Activated T-helper 17 cell treated with anti-CD3 and anti-CD28 coated beads, Interleukin-2, amount 50 U/mL, for 72 hours (primary cell): Measurements from ENCODE around the gene HEMGN. TPM values are rescaled to one million over a fixed set of nuclear protein-coding genes. Genes with fewer than 3 reads are reported as not detected.

ENCODE experiments used
- ATAC-seq: fragments of 150-1000 bp; cut with Tn5 transposase; replicated peaks from 2 replicates; pipeline ENCODE4 v1.10.0; 2021; ENCODE audit warnings: mild to moderate bottlenecking, moderate library complexity
- H3K27ac Mint-ChIP-seq: one replicate; pipeline ENCODE4 v1.8.0; 2022; ENCODE audit warnings: mixed read lengths
- H3K27me3 Mint-ChIP-seq: one replicate; pipeline ENCODE4 v1.8.0; 2022; ENCODE audit warnings: mixed read lengths
- H3K36me3 Mint-ChIP-seq: one replicate; pipeline ENCODE4 v1.8.0; 2022; ENCODE audit warnings: low read depth, mild to moderate bottlenecking, mixed read lengths
- H3K4me1 Mint-ChIP-seq: one replicate; pipeline ENCODE4 v1.8.0; 2022; ENCODE audit warnings: mixed read lengths
- H3K4me3 Mint-ChIP-seq: one replicate; pipeline ENCODE4 v1.8.0; 2022; ENCODE audit warnings: mild to moderate bottlenecking, mixed read lengths
- H3K9me3 Mint-ChIP-seq: one replicate; pipeline ENCODE4 v1.8.0; 2022; ENCODE audit warnings: mixed read lengths
- total RNA-seq, 2 donors: library from RNA; stranded (reverse); gene quantifications; one replicate each; pipeline ENCODE4 v1.2.3, GENCODE V29; 2022

Gene HEMGN
- 1 to 10 TPM in 1 of 2 donors, under 1 TPM in 1; 0.95 to 1.2 TPM for total RNA-seq

GRCh38 chr9:97938081-97938644 is at the start of gene HEMGN:
HEMGN (minus strand) TSS chr9:97938172; CDS start chr9:97938136, 36 bp downstream.
- peak within 1 kb of the TSS; percentile 70 for H3K4me3 Mint-ChIP-seq
- peak; percentile 86 for ATAC-seq
- H3K27ac Mint-ChIP-seq, result peak within 1 kb of the TSS; percentile 91
- H3K4me1 Mint-ChIP-seq, result peaks cover 12% of the 10 kb centered on the region
- H3K36me3 Mint-ChIP-seq, result no peaks in the 10 kb centered on the region
- H3K27me3 Mint-ChIP-seq, result no peaks in the 10 kb centered on the region
- no peaks in the 10 kb centered on the region for H3K9me3 Mint-ChIP-seq

DNA sequence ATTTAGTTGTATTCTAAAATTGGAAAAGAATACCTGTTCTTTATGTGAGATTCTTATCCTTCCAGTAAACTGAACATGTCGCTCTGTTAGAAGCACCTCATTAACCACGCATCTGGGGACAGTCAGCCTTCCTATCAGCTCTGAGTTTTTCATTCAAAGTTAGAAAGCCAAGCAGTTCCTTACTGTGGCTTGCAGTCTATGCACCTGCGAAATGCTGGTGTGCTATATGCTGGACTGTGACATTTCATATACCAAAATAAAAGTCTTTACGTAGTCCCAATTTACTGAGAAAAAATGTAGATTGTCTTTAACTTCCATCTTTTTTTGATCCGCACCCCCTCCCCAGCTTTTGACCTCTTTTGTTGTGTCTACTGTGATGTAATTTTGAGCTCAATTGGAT is 49.5 kb upstream of the HEMGN start:
- peaks cover 55% of the 10 kb centered on the region for H3K4me1 Mint-ChIP-seq
- H3K27me3 Mint-ChIP-seq, result no peaks in the 10 kb centered on the region
- peak overlapping the region; percentile 79 for H3K4me3 Mint-ChIP-seq
- H3K36me3 Mint-ChIP-seq, result peaks cover 38% of the 10 kb centered on the region
- H3K27ac Mint-ChIP-seq, result peak overlapping the region; percentile 95
- no peaks in the 10 kb centered on the region for H3K9me3 Mint-ChIP-seq
- ATAC-seq, result no peak

- H3K27me3 Mint-ChIP-seq, result no peaks in the 10 kb centered on the region
- no peaks in the 10 kb centered on the region for H3K9me3 Mint-ChIP-seq
- peak overlapping the region; percentile 95 for H3K27ac Mint-ChIP-seq
- peak overlapping the region; percentile 79 for H3K4me3 Mint-ChIP-seq
- peak; percentile 2 for ATAC-seq
- peaks cover 26% of the 10 kb centered on the region for H3K36me3 Mint-ChIP-seq
- H3K4me1 Mint-ChIP-seq, result peaks cover 42% of the 10 kb centered on the region
Observed at GRCh38 chr9:97985058-97985861, 47.3 kb upstream of the HEMGN start.

DNA sequence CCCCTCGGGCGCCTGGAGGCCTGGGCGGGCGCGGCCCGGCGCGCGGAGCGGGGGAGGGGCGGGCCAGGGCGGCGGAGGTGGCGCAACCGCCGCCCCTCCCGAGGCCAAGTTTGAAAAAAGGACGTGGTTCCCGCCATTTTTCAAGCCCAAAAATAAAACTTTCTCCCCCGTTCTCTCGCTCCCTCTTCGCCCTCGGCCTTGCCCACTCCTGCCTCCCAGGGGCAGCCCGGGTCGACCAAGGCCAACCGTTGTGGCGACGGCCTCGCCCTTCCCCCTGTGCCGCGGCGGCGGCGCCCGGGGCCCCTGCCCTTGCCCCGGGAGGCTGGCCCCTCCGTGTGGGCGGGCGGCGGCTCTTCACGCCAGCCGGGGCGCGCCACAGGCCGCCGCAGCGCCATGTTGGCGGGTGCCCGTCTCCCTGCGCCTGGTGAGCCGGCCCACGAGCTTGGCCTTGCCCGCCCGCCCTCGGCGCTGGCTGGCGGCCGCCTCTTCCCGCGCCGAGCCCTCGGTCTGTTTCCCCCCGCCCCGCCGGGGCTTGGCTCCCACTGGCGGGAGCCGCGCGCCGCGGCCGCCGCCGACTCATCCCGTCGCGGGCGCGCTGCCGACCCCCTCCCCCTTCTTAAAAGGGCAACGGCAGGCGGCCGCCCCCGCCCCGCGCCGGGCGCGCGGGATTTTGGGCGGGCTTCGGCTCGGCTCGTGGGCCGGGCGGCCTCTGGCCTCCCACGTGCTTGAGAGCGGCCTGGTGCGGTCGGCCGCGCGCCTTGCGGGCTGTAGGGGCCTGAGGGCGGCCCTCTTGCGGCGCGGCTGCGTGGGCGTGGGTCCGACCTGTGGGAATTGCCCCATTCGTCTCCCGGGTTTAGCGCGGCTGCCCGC is 46.5 kb upstream of the HEMGN start:
- ATAC-seq, result peak; percentile 41
- Mint-ChIP-seq H3K9me3 (no peaks in the 10 kb centered on the region), H3K4me1 (peaks cover 34% of the 10 kb centered on the region), H3K27me3 (no peaks in the 10 kb centered on the region), H3K27ac (no peak overlapping the region), H3K36me3 (peaks cover 26% of the 10 kb centered on the region), H3K4me3 (no peak overlapping the region)

DNA sequence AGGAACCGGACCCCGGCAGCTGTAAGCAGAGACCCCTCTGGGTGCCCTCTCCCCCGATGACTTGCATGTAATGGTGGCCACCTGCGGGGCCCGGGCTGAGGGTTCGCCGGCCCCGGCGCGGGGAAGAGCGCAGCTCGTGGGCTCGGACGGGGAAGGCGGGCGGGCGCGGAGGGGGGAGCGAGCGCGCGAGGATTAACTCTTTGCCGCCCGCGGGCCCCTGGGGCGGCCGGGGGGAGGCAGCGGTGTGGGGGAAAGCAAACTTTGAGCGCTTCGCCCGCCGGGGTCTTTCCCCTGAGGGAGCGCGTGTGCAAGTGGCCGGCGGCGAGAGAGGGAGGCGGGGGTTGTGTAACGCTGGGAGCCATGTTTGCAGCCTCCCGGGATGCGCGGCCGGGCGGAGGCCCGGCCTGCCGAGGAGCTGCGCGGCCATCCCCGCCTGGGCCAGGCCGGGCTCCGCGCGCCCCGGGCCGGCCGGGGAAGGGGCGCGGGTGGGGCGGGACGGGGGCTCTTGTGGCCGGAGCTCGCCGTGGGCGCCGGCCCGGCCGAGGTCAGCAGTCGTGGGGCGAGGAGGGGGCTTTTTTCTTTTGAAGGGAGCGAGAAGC is 45.7 kb upstream of the HEMGN start:
- ATAC-seq, result peak; percentile 13
- Mint-ChIP-seq H3K4me1 (peaks cover 27% of the 10 kb centered on the region), H3K36me3 (peaks cover 26% of the 10 kb centered on the region), H3K27me3 (no peaks in the 10 kb centered on the region), H3K27ac (no peak overlapping the region), H3K4me3 (peak overlapping the region; percentile 73), H3K9me3 (no peaks in the 10 kb centered on the region)

DNA sequence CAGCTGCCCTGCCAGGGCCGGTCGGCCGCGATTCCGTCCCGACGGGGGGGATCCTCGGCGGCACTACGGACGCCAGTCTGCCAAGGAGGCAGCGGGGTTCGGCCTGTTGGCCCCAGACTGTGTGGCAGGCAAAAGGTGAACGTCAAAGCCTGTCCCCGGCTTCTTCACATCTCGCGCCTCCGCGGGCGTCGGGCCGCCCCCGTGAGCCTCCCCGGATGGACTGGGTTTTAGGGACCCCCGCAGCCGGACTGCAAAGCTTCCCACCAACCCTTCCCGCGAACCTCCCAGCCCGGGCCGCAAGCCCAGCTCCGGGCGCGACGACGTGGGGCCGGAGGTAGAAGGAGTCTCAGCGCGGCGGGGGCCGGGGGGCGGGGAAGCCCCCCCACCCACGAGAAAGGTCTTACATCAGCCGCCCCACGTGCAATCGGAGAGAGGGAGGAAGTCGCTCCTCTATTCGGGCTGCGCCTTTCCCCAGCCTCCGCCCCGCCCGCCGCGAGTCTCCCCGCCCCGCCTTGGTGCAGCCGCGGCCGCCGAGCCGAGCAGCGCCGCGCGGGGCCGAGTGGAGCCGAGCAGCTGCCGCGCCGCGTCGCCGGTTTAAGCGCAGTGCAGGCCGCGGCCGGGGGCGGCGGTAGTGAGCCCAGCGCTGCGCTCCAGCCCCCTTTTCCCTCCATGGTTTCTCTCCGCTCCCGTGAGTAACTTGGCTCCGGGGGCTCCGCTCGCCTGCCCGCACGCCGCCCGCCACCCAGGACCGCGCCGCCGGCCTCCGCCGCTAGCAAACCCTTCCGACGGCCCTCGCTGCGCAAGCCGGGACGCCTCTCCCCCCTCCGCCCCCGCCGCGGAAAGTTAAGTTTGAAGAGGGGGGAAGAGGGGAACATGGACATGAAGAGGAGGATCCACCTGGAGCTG is 45.0 kb upstream of the HEMGN start, which contains the start of gene ANP32B:
ANP32B (plus strand) TSS at position 659 of the 906 bp plus-strand sequence; CDS start at position 874, 215 bp downstream.
- Mint-ChIP-seq H3K4me1 (peaks cover 22% of the 10 kb centered on the region), H3K27me3 (no peaks in the 10 kb centered on the region), H3K9me3 (no peaks in the 10 kb centered on the region), H3K36me3 (peaks cover 25% of the 10 kb centered on the region), H3K27ac (peak within 1 kb of the TSS; percentile 82), H3K4me3 (peak within 1 kb of the TSS; percentile 73)
- ATAC-seq, result peak; percentile 87

DNA sequence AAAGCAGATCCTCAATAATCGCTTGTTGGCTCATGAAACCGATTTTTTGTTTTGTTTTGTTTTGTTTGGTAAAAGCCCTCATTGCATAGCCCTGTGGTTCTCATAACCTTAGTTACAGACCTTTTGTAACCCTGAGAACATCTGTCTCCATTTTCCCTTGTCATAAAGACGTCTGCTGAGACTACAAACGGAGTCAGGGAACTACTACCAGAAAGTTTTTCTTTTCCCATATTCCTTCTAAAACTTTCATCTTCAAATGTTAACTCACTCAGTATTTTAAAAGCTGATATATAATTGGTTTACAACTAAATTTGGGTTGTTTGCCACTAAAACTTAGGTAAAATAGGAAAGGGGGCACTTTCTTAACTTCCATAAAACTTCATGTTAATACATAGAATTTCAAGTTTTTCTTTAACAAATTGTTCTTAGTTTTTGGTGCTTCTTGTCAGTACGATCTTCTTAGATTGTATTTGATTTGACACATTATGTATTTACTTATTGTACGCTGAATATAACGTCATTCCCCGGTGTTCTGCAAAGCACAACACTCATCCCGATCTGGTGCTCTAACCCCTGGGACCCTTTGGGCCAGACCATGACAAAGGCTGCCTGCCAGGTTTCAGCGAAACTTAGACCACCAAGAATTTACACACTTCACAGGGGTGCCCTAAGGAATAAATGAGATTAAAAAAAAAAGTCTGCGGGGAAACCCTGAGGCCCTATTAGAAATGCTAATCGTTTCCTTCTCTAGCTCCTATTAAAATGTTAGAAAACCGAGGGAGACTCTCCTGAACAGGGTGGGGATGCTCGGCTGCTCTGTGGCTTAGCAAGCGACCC is 44.1 kb upstream of the HEMGN start:
- peak overlapping the region; percentile 73 for H3K4me3 Mint-ChIP-seq
- ATAC-seq, result no peak
- H3K4me1 Mint-ChIP-seq, result peaks cover 15% of the 10 kb centered on the region
- peaks cover 18% of the 10 kb centered on the region for H3K36me3 Mint-ChIP-seq
- no peaks in the 10 kb centered on the region for H3K9me3 Mint-ChIP-seq
- H3K27ac Mint-ChIP-seq, result peak overlapping the region; percentile 82
- H3K27me3 Mint-ChIP-seq, result no peaks in the 10 kb centered on the region

DNA sequence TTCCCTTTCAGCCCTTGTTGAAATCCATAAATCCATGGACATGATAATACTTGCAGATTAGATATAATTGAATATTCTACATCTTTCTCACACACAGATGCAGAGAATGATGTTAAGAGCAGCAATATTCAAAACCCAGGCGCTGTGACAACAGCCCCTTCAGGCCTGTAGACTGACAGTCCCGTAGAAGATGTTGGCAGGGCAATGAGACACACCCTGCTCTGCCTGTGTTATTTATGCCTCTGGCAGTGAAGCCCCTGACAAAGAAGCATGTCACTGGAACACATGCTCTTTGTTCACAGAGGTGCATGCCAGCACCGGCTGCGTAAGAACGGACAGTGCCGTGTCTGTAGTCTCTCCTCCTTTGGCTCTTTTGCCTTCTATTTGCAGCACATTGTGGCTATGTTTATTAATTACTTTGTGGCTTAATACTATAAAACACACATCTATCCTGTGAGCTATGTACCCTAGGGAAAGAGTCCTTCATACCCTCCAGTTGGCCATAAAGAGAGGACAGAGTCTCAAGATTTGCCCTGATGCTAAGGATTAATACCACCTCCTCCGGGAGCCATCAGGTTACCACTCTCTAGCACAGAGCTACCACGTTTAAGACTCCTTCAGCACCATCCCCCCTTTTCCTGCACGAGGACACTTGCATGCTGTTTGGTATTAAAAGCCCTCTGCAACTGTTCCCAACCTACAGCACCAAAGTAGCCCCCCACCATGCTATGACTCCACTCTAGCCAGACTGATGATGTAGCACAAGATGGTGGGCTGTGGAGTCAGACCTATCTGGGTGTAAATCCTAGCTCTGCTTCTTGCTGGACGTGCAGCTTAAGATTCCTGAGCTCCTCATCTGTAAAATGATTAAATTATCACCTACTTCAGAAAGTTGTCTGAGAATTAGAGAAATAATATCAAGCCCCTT is 43.2 kb upstream of the HEMGN start:
- Mint-ChIP-seq H3K4me3 (peak overlapping the region; percentile 73), H3K4me1 (peaks cover 8% of the 10 kb centered on the region)
- ATAC-seq, result no peak

GRCh38 chr9:97980479-97980803 is 42.5 kb upstream of the HEMGN start:
- H3K27ac Mint-ChIP-seq, result no peak overlapping the region
- H3K27me3 Mint-ChIP-seq, result no peaks in the 10 kb centered on the region
- ATAC-seq, result no peak
- no peaks in the 10 kb centered on the region for H3K9me3 Mint-ChIP-seq
- H3K4me3 Mint-ChIP-seq, result no peak overlapping the region
- H3K4me1 Mint-ChIP-seq, result peaks cover 4% of the 10 kb centered on the region
- peaks cover 4% of the 10 kb centered on the region for H3K36me3 Mint-ChIP-seq

More for the DNA sequence above, 43.2 kb upstream of the HEMGN start:
- Mint-ChIP-seq H3K27me3 (no peaks in the 10 kb centered on the region), H3K36me3 (peaks cover 11% of the 10 kb centered on the region), H3K9me3 (no peaks in the 10 kb centered on the region), H3K27ac (no peak overlapping the region)

DNA sequence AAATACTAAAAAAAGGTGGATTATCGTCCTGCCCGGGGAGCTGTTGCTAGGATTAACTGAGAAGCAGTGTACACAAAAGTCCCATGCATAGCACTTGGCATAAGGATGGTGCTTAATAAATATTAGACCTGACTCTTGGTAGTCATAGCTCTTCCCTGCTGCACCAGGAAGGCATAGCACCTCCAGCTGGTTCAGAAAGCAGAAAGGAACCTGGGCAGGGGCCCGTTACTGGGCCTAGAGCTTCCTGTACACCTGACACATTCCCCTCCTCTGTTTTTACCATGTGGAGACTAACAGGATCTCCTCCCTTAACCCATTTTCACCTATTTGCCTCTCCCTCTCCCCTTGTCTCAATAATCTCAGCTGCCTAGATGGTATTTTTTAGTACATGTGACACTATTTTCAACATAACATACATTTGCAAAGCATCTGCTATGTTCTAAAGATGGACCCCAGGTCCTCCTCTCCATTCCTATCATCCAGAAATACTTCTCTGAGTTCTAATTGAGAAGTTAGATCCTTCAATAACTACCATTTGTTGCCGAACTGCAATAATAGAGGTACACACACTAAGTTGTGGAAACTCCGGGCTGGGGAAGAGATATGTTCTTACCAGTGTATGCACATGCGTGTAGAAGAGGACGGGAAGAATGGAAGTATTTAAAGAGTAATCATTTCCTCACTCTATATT is 42.0 kb upstream of the HEMGN start:
- ATAC-seq, result no peak
- peaks cover 4% of the 10 kb centered on the region for H3K9me3 Mint-ChIP-seq
- no peak overlapping the region for H3K27ac Mint-ChIP-seq
- peaks cover 4% of the 10 kb centered on the region for H3K27me3 Mint-ChIP-seq
- H3K4me3 Mint-ChIP-seq, result no peak overlapping the region
- peaks cover 8% of the 10 kb centered on the region for H3K4me1 Mint-ChIP-seq
- no peaks in the 10 kb centered on the region for H3K36me3 Mint-ChIP-seq

DNA sequence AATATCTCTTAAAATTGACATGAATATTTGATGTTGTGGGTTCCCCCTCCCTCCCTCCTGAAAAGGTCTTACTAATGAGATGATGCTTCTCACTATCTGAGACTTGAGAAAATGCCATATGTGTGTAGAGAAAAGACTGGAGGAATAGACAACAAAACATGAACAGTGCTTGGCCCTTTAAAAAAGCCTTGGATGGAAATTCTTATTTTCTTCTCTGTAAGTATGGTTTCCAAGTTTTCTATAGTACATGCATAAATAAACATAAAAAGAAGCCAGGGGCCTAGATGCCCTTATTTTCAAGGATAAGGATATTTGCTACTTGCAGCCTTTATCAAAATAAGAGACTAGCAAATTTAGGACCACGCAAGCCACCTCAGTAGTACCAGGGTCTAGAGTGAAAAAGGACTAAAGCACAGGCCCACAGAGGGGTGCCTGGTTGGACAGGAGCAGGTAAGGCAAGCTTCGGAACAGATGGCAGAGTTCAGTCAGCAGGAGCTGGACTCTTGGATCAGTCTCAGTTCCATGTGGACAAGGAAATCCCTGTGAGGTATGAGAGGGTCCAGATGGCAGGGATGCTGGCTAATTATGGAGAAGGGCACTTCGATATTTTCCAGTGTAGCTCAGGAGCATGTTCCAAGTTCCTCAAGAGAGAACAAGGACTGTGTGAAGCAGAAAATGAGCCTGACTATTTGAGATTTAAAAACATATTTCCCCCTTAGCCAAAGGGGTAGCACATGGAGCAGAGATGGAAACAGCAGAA is 40.6 kb upstream of the HEMGN start:
- H3K4me1 Mint-ChIP-seq, result peaks cover 8% of the 10 kb centered on the region
- no peak overlapping the region for H3K4me3 Mint-ChIP-seq
- H3K27me3 Mint-ChIP-seq, result peaks cover 4% of the 10 kb centered on the region
- no peak overlapping the region for H3K27ac Mint-ChIP-seq
- no peak for ATAC-seq
- H3K9me3 Mint-ChIP-seq, result peaks cover 4% of the 10 kb centered on the region
- H3K36me3 Mint-ChIP-seq, result no peaks in the 10 kb centered on the region
